ENCODE measurements around the gene OR52E4.

The OR52E4 gene

DNA sequence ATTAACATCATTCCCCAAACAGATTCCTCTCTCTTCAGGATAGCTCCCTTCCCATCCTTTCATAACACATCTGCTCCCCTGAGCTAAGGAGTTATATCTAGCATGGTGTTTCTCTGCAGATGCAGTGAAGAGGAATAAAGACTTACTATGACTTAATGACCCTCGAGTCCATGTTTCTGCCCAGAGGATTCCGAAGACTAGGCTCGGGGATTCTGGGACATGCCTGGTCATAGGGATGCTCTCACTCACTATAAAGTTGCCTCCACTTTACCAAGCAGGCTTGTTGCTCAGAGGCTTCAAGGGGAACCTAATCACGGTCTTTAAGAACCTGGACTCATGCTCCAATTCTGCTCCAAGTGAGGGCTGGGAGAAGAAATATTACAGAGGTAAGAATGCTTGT is at the start of gene OR52E4:
TSS of gene OR52E4 (plus strand) at position 301 of the 400 bp plus-strand sequence. CDS start 3,664 bp downstream, outside the sequence.
- DNase-seq: no peak

DNA sequence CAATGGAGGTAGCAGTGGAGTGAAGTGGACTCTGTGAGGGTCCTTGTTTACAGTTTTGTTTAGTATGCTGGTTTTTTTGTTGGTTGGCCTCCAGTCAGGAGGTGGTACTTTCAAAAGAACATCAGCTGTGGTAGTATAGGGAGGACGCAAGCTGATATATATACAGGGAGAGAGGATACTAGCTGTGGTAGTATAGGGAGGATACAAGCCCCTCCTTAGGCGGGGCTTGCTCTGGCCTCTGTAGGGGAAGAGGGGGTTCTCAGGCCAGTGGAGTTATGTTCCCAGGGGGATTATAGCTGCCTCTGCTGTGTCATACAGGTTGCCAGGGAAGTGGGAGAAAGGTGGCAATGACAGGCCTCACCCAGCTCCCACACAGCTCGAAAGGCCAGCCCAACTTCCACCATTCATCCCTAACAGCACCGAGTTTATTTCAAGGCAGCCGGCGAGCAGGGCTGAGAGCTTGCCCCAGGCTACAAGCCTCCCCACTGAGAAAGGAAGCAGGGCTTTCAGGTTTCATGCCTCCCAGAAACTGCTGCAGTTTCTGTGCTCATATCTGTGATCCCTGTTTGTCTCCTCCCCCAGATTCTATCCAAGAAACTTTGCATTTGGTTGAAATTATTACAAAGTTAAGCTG is 49.1 kb upstream of the OR52E4 start:
- DNase-seq: no peak

DNA sequence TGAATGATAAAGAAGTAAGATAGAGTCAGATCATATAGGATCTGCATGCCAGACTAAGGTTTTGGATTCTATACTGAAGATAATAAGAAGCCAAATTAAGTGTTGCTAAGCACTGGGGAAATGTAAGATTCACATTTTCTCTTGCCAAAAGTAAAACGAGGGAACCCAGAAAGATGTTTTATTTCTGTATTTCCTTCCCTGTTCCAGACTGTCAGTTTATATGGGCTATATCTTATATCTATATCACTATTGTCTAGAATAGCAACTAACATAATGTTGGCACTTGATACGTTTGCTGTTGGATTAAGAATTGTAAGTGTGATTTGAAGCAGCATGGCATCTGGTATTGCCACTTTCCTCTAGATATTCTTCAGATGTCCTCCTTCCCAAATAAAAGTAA is 47.0 kb upstream of the OR52E4 start:
- no peak for DNase-seq

DNA sequence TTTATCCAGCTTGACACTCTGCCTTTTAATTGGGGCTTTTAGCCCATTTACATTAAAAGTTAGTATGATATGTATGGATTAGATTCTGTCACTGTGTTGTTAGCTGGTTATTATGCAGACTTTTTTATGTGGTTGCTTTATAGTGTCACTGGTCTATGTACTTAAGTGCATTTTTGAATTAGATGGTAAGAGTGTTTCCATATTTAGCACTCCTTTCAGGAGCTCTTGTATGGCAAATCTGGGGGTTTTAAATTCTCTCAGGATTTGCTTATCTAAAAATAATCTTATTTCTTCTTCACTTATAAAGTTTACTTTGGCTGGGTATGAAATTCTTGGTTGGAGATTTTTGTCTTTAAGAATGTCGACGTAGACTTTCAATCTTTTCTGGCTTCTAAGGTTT is 42.7 kb upstream of the OR52E4 start:
- DNase-seq: no peak

DNA sequence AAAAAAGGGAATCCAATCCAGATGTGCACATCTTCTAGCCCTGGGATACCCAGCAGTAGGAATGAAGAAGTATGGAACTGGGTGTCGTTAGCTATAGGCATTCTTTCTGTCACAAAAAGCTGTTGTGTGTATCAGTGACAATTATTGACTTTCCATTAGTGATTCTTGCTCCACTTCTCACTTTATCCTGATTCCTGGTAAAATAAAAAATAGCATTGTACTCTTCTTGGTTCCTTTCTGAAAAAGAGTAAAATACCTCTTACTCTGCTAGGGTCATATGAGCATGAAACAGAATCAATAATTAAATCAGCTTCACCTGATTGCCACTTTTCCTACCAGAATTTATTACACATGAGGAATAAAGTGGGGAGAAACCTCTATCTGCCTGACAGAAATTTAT is 38.6 kb upstream of the OR52E4 start, which contains the start of gene OR52E6:
TSS of gene OR52E6 (minus strand) at position 101 of the 400 bp plus-strand sequence. CDS start at position 101, 0 bp downstream.
- no peak for DNase-seq

DNA sequence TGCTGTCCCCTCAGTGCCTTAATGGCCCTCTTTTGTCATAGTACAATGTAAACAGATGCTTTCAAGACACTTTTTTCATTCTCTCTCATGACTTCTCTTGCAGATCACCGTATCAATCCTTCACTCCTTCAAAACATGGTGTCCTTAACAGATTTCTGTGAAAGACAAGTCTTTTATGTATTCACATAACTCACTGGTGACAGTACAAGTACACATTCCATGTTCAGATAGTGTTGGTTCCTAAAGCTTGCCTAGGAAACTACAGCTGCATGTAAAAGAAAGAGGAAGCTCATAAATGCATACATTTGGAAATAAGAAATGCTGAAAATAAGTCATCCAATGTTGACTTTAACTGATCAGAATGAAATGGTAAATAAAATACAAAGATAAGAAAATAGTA is 33.7 kb upstream of the OR52E4 start:
- no peak for DNase-seq

DNA sequence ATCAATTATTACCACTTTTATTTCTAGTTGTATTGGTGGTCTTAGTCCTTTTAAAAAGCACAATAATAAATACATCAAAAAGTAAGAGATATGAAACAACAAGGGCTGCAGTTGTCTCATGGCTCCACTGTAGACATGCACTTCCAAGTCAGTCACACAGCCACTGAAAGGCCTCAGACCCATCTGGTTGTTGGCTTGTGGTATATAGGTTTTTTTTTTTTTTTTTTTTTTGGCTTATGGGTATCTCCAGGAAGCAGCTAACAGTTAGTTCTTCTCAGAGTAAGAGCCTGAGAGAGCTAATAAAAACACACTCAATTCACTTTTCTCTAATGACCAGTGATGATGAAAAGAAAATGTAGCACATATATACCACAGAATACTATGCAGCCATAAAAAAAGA is 32.7 kb upstream of the OR52E4 start:
- no peak for DNase-seq

DNA sequence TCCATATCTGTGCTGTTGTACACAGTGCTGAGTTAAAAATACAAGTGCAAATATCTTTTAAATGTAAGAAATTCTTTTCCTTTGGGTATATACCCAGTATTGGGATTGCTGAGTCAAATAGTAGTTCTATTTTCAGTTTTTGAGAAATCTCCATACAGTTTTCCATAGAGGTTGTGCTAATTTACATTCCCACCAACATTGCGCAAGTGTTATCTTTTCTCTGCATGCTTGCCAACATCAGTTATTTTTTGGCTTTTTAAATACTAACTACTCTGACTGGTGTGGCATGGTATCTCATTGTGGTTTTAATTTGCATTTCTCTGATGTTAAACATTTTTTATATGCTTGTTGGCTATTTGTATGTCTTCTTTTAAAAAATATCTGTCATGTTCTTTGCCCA is 29.4 kb upstream of the OR52E4 start:
- DNase-seq: no peak

DNA sequence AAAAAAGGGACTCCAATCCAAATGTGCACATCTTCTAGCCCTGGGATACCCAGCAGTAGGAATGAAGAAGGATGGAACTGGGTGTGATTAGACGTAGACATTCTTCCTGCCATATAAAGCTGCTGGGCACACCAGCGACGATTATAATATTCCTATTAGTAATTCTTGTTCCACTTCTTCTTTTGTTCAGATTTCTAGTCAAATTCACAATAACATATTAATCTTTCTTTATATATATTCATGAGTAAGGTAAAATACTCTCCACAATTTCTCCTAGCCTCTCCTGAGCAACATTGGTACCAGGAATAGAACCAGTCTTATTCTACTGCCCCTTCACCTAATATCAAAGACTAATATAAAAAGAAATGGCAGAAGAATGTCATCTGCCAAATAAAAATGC is 22.8 kb upstream of the OR52E4 start, which contains the start of gene OR52E8:
TSS of gene OR52E8 (minus strand) at position 101 of the 400 bp plus-strand sequence. CDS start at position 101, 0 bp downstream.
- DNase-seq: no peak

DNA sequence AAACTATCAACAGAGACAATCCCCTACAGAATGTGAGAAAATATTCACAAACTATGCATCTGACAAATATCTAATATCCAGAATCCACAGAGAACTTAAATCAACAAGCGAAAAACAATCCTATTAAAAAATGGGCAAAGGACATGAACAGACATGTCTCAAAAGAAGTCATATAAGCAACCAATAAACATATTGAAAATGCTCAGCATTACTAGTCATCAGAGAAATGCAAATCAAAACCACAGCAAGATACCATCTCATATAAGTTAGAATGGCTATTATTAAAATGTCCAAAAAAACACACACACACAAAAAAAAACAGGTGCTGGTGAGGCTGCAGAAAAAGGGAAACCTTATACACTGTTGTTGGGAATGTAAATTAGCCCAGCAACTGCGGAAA is 14.6 kb upstream of the OR52E4 start:
- DNase-seq: no peak

DNA sequence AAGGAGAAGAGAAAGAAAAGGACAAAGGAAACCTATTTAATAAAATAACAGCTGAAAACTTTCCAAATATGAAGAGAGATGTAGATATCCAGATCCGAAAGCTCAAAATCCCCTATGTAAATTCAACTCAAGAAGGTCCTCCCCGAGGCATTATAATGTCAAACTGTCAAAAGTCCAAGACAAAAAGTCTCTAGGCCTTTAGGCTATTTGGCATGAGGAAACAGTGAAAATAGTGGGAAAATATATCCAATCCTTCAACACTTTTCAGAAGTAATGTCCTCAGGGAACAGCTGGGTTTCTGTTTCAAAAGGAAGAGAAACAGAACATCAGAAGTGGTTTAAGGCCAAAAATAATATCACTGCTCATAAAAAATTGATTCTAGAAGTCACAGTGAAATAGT is 1.9 kb upstream of the OR52E4 start:
- no peak for DNase-seq

DNA sequence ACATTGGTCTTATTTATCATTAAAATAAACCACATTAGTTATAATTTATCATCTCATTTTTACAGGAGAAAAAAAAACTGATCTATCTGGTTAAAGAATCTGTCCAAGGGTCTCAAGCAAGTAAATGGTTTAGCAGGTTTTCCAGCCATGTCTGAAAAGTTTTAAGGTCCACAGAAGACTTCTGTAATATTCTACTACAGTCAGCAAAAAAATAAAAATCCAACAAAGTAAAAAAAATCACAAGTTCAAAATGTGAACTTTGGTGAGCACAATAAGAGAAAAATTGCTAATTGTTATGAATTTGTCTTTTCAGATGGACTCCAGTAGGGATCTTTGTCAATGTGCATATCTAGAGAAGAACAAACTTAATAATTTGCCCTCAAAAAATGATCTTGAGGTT is 1.3 kb downstream of the OR52E4 start:
- DNase-seq: no peak

DNA sequence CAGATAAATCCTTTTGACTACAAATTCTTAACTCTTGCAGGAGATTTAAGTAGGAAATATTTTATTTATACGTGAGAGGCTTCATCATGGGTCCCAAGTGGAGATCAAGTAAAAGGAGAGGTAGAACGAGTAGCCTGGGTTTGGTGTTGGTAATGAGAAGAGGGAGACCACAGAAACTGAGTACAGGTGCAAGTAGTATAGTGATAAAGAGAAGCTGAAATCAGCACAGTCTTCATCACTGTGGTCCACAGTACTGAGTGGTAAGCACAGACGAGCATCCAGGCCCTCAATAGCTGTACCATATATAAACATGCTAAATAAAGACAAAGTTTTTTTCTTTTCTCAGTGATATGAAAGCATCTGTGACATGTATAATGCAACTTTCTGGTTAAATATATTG is 6.7 kb downstream of the OR52E4 start:
- DNase-seq: no peak

DNA sequence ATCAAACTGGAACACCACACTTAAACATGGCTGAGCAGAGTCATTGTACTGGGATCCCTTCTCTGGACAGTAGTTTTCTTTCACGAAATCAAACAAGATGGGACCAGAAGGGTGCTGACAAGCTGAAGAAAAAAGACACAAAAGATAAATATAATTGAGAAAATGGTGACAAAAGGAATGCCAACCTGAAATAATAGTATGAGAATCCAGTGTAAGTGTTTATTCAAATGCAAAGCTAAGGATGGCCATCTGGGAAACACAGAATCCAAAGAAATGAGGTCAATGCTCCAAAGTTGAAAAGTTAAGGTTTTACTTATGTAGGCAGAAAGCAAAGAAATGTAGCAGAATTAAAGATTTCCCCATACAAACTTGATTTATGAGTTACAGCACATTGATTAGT is 7.2 kb downstream of the OR52E4 start:
- DNase-seq: no peak

DNA sequence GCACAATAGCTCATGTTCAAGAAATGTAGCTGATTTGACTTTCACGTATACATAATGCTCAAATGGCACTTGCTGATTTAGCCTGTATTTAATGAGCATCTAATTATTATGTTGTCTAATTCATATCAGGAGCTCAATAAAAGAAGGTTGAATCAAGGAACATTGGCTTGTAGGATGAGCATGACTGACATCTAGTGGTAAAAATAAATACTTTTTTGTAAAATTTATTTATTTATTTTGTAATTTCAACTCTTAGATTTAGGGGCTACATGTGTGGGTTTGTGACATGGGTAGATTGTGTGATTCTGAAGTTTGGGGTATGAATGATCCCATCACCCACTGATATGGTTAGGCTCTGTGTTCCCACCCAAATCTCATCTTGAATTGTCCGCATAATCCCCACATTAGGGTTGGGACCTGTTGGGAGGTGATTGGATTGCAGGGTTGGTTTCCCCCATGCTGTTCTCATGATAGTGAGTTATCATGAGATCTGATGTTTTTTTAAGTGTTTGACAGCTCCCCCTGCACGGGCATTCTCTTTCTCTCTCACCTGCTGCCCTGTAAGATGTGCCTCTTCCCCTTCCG is 10.9 kb downstream of the OR52E4 start:
- DNase-seq: no peak

DNA sequence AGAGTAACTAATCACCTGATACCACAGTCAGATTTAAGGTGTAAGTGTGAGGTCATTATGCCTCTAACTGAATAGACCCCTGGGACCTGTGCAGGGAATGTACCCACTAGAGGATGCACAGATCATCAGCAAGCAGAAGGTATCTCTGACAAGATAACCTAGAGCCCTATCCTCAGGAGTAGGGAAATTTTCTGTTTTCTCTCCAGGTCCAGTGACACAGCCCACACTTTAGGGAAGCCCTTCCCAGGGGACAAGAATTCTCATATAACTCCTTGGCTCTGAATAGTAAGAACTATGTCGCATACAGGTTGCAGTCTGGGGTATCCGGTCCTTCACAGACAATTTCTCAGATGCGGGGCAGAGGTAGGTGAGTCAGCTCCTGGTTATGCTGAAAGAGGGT is 12.5 kb downstream of the OR52E4 start, which contains the start of gene OR52E5:
TSS of gene OR52E5 (plus strand) at position 301 of the 400 bp plus-strand sequence. CDS start 7,569 bp downstream, outside the sequence.
- no peak for DNase-seq

DNA sequence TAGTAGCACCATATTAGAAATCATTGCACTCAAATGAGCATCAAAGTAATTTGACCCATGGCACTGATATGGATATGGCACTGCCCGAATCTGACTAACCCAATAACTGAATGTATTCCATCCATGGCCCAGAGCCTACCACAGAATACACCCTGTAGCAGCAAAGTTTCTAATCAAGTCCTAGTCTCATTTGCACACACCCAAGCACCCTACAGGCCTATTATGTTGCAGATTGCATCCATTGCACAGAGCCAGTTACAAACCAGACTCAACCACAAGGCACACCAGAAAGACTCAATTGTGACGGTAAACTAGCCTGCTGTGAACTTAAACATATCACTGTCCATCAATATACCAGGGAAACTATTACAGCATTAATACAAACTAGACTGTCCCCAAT is 19.1 kb downstream of the OR52E4 start:
- no peak for DNase-seq

DNA sequence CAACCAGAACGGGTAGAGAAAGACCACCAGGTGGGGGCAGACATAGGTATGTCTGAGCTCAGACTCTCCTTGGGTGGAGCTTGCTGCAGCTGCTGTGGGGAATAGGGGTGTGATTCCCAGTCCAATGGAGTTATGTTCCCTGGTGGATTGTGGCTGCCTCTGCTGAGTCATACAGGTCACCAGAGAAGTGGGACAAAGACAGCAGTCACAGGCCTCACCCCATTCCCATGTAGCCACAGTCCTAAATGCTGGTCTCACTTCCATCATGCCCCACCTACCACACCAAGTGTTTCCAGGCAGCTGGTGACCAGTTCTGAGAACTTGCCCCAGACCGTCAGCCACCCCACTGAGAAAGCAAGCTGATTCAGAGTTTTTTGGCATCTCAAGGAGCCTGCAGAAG is 30.1 kb downstream of the OR52E4 start:
- DNase-seq: no peak

DNA sequence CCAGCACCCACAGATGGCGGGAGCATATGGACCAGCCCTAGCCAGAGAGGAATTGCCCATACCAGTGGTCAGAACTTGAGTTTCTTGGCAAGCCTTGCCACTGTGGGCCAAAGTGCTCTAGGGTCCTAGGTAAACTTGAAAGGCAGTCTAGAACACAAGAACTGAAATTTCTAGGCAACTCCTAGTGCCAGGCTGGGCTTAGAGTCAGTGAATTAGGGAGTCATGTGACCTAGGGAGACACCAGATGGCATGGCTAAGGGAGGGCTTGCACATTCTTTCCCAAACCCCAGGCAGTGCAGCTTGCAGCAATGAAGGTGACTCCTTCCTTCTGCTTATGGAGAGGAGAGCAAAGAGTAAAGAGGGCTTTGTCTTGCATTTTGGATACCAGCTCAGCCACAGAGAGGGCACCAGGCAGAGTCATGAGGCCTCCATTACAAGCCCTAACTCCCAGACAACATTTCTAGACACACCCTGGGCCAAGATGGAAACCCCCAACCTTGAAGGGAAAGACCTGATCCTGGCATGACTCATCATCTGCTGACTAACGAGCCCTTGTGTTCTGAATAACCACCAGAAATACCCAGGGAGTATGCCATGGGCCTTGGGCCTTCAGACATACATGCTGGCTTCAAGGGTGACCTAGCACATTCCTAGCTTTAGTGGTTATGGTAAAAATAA is 42.5 kb downstream of the OR52E4 start:
- DNase-seq: no peak

DNA sequence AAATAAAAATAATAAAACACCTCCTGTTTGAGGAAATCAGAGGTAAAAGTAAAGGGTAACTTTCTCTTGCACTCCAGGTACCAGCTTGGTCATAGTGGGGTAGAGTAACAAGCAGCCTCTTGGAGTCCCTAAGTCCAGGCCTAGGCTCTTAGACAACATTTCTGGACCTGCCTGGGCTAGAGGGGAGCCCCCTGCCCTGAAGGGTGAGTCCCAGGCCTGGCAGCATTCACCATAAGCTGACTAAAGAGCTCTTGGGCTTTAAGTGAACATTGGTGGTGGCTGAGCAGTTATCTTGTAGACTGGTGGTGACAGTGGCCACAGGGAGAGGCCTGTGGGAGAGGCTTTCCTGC is 43.0 kb downstream of the OR52E4 start:
- no peak for DNase-seq

DNA sequence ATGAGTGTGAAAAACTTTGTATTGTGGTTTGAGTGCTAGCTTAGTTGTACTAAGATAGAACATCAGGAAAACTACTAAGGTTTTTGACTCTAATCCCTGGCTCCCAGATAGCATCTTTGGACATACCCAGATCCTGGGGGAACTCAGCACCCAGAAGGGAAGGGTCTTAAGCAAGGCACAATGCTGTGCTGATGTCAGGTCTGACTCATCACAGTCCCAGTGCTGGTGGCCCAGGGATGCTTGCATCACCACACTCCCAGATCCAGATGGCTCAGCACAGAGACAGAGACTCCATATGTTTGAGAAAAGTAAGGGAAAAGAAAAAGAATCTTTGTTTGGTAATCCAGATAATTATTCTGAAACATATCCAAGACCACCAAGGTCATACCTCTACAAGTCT is 43.4 kb downstream of the OR52E4 start:
- DNase-seq: no peak

DNA sequence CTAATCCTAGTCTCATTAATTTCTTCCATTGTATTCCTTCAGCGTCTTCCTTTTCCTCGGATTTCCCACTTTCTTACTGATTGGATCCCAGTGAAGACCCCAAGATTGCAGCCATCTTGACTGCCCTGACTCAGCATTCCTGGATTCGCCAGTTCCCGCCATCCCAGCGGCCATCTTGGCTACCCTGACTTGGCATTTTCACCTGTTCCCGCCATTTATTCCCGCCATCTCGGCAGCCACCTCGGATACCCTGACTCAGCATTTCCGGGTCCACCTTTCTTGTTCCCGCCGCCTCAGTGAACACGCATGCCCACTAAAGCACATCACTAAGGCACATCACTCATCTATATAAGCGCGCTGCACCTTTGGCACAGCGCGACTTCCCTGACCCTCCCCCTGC is 47.8 kb downstream of the OR52E4 start:
- no peak for DNase-seq

DNA sequence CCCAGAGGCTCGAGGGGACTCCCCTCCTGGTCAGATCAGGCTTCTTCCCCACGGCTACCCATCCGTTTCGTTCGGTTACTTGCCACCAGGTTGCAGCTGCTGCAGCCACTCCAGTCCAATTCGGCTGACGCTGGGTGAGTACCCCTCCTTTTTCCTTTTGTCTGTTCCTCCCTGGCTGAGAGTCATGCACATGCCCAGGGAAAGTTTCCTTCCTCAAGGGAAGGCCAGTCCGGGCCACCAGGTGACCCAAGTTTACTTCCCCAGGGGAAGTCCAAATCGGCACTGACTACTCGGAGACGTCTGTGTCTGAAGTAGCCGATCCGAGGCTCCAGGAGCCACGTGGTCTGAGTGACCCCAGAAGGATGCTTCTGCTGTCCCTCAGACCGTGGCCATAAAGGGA is 48.4 kb downstream of the OR52E4 start:
- DNase-seq: no peak

Data from NCI-H1048 (cell line).